Measurements from ENCODE around the gene FAM163B.

GRCh38 chr9:133572821-133573361 lies 36.3 kb downstream of the FAM163B start:
- TF ChIP-seq CTCF (IDR thresholded peaks at IDR 0.05; ENCODE audit: low read length) (no peak), EZH2 (IDR thresholded peaks at IDR 0.05; ENCODE audit: borderline replicate concordance, low read length) (no peak)
